ENCODE results near the gene ADGRL4. TPM values are rescaled to one million over a fixed set of nuclear protein-coding genes. Genes with fewer than 3 reads are reported as not detected.
A peak's percentile ranks its signal among the peaks of the same experiment; 100 is the strongest.
"Not testable (repeated sequence)": the region's sequence is repeated elsewhere in the genome, so short reads cannot be mapped to it uniquely, and the experiment has no call there.

The ADGRL4 gene
- total RNA-seq, 1 donor from 2014 or later: 17.8 TPM

DNA sequence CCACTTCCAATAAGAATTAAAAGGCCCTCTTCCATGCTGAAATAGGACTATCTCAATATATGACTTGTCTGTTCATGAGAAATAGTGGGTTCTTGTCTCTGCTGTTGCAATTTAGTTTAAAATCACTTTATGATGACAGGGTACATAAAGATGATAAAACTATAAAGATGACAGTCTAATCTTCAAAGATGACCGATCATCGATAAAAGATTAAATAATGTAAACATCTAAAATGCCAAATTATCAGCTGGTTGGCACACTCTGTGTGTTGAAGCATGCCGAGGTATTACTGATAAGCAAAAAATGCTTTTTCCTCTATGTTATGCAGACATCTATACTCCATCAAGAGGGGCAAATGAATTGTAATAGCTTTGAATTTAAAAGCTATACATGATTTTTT lies 89.5 kb downstream of the ADGRL4 start:
- DNase-seq: no peak

DNA sequence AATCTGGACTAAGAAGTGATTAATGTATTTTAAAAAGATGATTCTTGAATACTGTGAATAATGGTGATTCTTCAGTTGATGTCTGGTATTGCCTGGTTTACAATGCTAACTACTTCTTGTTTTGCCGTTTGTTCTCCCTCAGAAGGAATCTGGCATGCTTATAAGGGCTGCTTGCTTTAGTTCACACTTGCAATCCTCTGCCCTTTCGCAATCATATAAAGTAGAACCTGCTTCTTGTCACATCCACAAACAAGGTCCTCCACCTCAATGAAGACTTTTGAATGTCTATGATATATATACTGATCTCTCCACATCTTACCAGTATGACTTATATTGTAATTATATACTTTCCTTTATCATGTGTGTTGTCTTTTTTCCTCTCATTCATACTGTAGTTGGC lies 92.6 kb downstream of the ADGRL4 start:
- no peak for DNase-seq

DNA sequence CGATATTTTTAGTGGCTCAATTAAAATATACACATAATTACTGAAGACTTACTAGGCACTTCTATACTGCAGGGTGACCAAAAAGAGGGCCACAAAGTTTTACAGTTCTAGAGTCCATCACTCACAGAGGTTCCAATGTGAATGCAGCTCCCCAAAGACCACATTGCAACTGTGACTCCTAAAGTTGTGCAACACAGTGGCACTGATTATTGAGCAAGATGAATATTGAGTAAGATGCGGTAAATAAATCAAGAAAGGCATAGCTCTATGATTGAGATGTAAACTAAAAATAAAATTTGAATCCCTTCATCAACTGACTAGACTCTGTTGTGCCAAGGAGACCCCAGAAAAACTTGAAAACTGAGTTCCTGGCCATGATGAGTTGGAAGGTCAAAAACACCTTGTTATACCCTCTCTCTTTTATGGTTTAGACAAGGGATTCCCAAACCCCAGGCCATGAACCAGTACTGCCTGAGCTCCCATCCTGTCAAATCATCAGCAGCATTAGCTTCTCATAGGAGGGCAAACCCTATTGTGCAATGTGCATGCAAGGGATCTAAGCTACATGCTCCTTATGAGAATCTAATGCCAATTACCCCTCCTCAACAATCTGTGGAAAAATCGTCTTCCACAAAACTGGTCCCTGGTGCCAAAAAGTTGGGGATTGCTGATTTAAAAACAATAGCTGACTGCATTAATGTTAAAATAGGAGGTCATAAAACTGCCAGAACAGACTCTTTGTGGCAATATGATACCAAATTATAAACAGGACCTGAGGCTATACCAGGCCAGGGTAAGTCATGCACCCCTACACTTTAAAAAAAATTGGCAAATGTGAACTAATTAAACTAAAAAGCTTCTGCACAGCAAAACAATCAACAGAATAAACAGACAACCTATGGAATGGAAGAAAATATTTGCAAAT lies 94.3 kb downstream of the ADGRL4 start:
- no peak for DNase-seq

DNA sequence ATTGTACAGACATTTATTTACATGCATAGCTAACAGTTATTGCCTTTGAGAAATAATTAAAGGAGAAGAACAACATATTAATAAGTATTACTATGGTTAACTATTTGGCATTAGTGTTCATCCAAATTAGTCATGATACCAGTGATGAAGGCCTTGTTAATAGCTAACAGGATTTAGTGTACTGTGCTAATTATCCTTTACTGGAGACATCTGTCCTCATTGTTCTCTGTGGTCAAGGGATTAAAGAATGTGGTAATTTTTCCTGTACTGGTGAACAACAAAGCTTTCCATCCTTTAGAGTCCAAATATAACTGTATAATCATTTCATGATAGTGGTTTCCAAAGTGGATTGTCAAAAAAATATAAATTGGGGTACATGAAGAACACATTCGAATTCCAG lies 103.9 kb downstream of the ADGRL4 start:
- no peak for DNase-seq

DNA sequence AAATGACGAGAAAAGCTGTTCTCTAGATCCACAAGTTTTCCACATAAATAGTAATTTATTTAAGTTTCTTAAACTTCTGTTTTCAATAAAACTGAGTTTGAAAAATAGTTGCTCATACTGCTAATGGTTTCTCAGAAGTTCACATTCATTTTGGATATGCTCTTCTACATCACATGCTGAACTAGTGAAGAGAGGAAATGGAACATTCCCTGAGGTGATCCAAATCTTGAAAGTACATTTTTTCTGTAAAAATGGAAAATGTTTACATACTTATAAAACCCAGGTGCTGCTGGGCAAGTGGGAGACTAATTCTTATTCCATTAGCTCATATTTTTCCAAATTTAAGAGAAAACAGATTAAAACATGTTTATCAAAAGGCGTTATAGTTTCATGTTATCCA lies 111.7 kb downstream of the ADGRL4 start:
- no peak for DNase-seq

DNA sequence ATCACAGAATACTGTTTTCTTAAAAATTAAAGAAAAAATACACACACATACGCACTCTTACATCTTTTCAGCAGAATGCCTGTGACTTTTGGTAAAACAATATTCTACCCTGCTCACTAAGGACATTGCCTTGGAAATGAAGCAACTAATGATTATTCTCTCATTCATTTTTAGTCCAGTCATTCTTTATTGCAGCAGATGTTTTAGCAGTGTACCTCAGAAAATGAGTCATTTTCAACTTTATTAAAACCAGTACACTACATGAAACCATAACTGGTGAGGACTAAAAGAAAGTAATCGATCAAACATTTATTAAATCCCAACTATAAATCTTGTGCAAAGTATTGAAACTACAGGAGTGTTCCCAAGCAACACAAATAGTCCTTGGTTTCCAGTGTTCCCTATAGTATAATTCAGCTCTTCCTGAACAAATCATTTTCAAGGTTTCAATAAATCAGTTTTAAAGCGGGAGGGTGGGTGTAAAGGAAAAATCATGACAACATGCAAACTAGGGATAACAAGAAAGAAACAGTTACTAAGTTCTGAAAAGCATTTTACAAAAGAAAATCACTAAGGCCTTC lies 114.2 kb downstream of the ADGRL4 start:
- no peak for DNase-seq

DNA sequence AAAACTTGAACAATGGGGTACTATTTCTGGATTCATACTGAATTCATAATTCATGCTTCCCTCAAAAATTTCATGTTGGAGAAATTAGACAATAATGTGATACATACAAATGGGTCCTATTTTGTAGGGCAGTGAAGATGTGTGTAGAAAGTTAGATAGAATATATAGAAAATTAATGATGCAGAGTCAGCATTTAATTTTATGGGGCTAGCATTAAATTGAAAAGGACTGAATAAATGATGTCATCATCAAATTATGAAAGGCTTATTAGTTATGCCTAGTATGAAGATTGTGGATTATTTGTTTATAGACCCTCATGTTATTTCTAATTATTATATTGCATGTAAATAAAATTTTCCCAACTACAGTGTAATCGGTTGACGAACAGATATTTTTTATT lies 119.1 kb downstream of the ADGRL4 start:
- DNase-seq: no peak

DNA sequence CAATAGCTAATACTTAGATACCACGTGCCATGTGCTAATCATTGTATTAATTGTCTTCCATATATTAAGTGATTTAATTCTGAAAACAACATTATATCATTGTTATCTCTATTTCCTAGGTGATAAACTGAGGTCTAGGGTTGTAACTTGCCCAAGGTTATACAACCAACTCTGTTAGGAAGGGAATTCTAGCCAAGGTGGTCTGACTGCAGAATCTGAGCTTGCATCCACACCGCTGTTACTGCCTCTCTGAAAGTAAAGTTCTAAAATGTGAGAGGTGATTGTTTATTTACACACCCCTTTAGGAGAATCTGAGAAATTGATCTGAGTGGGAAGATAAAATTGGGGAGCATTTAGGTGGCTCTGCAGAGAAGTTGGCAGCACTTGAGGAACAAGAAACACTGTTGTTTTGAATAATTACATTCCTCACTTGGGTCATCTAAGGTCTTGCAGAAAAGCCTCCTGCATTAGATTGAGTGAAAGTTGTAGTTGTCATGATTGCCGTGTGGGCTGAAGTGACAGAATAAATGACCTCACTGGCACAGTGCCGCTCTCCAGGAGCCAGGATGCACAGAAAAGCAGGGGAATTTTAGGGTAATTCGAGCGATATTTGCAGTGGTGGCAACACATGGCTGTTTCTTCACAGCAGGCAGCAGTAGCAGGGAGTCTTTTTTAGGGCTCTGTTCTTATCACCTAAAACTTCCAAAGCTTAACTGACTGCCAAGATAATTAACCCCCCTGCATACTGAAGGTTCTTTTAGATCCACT lies 121.7 kb downstream of the ADGRL4 start:
- DNase-seq: no peak

DNA sequence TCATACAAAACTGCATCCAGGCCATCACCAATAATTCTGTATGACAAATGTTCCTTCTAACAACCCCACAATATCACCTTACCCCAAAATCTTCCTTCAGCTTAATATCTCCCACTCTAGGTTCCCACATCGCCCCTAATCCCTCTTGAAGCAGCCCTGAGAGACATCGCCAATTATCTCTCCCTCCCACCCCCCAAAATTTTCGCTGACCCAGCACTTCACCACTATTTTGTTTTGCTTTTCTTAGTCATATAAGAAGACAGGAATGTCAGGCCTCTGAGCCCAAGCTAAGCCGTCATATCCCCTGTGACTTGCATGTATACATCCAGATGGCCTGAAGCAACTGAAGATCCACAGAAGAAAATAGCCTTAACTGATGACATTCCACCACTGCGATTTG lies 126.3 kb downstream of the ADGRL4 start:
- DNase-seq: no peak

DNA sequence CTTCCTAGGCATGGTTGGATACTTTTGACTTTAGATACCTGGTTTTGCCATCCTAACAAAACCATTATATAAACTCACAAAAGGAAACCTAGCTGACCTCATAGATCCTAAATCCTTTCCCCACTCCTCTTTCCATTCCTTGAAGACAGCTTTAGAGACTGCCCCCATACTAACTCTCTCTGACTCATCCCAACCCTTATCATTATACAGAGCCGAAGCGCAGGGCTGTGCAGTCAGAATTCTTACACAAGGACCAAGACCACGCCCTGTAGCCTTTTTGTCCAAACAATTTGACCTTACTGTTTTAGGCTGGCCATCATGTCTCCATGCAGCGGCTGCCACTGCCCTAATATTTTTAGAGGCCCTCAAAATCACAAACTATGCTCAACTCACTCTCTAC lies 130.5 kb downstream of the ADGRL4 start:
- not testable (repeated sequence) for DNase-seq

DNA sequence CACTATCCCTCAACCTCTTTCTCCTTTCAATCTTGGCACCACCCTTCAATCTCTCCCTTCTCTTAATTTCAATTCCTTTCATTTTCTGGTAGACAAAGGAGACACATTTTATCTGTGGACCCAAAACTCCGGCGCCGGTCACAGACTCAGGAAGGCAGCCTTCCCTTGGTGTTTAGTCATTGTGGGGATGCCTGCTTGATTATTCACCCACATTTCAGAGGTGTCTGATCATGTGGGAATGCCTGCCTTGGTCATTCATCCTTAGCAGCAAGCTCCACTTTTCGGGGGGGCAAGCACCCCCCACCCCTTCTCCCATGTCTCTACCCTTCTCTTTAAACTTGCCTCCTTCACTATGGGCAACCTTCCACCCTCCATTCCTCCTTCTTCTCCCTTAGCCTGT lies 133.7 kb downstream of the ADGRL4 start:
- not testable (repeated sequence) for DNase-seq

DNA sequence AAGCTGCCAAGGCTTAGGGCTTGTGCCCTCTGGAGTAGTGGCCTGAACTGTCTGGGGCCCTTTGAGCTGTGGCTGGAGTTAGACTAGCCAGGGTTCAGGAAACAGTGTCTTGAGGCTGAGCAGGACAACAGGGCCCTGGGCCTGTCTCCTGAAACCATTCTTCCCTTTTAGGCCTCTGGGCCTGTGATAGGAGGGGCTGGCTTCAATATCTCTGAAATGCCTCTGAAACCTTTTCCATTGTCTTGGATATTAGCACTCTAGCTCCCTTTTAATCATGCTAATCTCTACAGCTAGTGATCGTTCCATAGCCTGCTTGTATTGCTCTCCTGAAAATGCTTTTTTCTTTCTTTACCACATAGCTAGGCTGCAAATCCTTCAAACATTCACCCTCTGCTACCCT lies 135.3 kb downstream of the ADGRL4 start:
- no peak for DNase-seq

DNA sequence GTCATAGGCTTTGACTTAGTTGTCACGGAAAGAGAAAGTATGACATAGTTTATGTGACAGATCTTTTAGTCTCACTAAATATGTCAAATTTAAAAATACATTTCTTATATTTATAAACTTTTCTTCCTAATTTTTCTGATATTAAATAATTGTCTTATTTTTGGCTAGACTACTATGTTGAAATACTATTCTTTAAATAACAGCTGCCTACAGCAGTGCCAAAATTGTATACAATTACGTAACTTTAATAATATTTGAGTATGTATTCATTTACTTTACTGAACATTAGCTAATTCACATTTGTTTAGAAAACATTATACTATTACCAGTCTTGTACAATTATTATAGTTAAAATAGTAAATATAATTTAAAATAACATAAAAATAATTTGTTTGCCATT lies 137.4 kb downstream of the ADGRL4 start:
- DNase-seq: no peak

DNA sequence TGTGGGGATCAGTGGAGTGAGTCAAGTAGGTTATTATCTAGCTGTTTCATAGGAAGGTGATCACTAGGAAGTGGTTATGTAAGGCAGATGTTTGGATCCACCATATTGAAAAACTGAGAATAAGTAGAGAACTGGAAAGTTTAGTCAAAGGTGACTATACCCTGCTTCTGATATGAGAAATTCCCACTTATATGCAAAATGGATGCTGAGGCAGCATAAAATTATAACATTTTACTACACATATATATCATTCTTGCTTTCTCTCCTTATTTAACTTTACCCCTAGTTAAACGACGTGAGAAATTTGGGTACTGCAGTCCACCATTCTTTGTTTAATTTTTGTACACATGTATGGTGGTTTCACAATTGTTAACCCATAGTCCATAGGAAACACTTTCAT lies 142.4 kb downstream of the ADGRL4 start:
- DNase-seq: no peak

DNA sequence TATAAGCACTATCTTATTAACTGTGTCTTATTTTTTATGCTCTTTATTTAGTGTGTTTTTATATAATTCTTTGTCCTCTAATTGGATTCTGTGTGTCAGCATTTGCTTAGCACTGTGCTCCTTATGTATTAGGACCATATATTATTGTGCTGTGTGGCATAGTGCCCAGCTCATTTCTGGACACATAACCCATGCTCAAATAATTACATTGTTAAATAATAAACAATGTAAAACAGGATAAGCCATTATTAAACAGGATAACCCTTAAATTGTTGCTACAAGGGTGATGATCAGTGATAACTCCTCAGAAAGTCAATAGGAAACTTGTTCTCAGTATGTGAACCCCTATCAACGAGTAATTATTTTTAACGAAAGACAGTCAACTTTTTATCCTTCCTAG lies 150.4 kb downstream of the ADGRL4 start:
- no peak for DNase-seq

DNA sequence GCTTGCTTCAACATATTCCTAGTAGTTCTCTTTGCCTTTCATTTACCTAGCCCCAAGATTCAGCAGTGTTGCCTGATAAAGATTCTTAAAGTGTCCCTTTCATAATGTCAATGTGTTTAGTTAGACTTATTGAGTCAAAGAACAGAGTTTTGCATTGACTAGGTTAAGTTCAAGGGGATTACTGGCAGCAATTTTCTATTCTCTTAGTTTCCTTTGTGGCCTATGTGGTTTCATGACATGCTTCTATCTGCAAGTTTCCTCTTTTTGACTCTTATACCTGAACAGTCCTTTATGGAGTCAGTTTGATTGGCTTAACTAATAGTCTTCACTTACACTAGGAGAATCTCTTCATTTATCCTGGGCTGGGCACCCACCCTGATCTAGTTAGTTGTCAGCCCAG lies 151.3 kb downstream of the ADGRL4 start:
- no peak for DNase-seq

DNA sequence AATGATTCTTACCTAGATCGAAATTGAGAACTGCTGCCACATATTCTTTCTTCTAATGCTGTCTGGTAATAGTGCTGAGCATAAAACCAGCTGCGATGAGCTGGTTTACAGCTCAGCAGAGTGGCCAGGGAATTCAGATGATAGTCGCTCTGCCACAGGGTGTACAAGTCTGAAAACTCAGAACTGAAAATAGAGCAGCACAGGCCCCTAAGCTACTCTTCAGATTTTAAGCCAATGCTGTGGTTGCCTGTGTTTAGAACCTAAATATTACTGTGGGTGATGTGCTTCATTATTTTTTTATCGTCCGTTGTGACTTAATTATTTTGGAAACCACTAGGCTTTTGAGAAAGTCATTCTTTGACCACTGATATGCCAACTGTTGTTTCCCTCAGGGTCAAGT lies 152.0 kb downstream of the ADGRL4 start:
- no peak for DNase-seq

DNA sequence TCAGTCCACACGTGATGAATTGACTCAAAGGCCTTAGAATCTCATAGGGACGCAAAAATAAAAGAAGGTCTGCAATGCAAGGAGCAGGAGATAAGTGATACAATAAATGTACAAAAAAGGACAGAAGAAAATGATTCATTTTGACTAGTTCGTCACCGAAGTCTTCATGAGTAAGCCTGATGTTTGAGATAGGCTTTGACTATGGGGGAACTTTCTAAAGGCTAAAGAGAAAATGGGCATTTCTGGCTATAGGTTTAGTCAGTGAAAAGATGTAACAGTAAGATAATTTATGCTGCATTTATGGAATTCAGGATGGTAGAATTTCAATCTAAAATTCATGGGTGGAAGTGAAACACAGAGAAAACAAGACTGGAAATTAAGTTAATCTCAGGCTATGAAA lies 163.0 kb downstream of the ADGRL4 start:
- no peak for DNase-seq

DNA sequence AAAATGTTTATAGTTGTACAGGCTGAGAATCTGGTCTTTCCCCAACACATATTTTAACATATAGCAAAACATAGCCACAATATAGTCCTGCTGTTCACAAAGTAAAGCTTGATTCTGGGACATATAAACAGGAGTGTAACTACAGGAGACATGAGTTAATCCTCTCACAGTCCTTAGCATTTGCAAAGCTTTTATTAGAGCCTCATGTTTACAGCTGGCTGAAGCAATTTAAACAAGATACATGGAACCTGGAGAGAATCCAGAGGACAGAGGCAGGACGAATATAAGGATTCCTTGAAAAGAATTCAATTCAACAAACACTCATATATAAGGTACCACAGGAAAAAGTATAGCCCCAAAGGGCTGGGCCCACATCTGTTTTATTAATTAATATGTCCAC lies 163.4 kb downstream of the ADGRL4 start:
- no peak for DNase-seq

DNA sequence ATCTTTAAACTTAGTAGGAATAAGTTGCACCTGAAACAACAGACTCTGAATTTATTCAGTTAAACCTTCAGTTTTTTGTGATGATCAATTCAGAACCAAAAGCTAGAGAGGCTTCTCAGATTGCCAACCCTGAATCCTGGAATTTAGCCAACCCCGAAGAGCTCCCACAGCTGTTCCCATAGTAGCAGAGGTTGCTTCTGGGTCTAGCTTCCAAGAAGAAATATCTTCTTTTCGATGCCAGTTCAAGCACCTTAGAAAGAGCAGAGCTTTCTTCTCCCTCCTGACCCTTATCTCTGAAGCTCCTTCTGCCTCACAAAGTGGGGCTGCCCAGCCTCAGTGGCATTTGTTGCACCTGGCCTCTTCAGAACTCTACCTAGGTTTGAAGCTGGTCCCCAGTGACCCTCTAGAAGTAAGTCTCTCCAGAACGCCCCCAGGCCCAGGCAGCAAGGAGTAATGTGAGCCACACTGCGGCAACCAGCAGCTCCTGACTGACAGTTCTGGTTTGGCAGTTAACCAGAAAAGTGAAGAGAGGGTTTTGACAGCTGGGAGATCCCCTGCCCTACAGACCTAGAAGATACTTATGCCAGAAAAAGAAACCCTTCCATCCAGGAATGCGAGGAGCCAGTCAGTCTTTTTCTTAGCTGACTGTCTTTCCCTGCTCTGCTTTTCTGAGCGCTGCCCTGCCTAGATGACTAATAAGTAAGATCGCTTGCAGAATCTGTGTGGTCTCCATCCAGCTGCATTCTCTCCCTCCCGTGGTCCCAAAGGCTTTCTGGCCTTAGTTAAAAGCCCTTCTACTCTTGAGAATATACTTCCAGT lies 165.9 kb downstream of the ADGRL4 start:
- peak; percentile 5 for DNase-seq
